ENCODE measurements around the gene INMT.
"Not testable (repeated sequence)": the region's sequence is repeated elsewhere in the genome, so short reads cannot be mapped to it uniquely, and the experiment has no call there.

The INMT gene

DNA sequence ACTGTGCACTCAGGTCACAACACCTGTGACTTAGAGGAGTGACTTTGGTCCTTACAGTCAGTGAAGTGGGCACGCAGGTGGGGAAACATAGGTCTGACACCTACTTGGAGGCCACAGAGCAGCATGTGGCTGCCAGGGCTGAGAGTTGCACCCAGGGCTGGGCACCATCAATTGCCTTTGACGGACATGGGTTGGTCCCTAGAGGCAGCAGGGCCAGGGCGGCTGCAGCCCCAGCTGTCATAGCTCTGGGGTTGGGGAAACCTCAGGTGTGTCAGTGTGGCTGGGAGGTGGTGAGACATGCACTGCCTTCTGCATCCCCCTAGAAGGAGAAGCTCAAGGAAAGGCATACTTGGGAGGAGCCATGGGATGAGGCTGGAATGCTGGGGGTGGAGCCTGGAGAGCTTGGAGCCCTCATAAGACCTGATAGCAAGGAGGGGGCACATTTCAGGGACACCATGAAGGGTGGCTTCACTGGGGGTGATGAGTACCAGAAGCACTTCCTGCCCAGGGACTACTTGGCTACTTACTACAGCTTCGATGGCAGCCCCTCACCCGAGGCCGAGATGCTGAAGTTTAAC lies at the start of gene INMT:
Gene INMT (plus strand): TSS at position 440 of the 578 bp plus-strand sequence. CDS start 16 bp downstream, at position 456.
- in situ Hi-C loops (cut with HindIII; ENCODE audit: low sequenced_read_pairs): no loop called here

DNA sequence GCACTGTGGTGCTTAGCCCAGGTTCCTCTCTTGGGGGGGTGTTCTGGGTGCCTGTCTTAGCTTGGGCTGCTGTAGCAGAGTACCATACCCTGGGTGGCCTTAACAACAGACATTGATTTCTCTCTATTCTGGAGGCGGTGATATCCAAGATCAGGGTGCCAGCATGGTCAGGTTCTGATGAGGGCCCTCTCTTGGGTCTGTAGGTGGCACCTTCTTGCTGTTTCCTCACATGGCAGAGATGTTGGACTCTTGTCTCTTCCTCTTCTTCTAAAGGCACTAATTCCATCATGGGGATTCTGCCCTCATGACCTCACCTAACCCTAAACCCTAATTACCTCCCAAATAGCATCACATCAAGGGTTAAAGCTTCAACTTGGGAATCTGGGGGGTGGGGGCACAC lies 49.7 kb upstream of the INMT start:
- in situ Hi-C loops (cut with HindIII; ENCODE audit: low sequenced_read_pairs): no loop called here

DNA sequence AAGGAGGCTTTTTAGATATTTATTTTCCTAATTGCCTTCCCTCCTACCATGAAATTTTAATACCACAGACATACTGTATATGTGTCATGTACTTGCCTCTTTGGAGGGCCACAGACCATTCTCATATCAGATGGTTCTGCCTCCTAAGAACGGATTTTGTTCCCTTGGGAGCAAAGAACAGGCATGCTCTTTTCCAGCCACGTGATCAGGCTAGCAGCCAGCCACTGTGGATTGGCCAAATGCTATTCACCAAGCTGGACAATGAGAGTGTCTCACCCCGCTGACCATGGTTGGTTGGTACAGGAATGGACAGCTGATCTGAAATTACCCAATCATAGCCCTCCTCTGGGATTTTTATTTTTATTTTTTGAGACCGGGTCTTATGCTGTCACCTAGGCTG lies 48.2 kb upstream of the INMT start:
- in situ Hi-C loops (cut with HindIII; ENCODE audit: low sequenced_read_pairs): no loop called here

DNA sequence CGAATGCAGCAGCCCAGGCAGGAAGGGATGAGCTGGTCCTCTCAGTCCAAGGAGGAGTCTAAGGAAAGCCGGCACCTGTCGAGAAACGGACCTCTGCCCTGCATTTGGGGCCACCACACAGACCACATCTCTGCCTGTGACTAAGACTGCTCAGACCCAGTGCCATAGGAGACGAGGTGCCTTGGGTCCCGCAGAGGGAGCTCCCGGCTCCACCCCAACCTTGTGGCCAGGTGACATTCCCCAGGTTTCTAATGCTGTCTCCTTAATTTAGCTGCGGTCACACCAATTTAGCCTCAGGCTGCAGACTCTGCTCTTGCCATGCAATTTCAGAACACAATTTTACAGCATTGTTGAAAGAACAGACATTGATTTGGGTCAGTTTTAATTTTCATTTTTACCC lies 46.9 kb upstream of the INMT start:
- in situ Hi-C loops (cut with HindIII; ENCODE audit: low sequenced_read_pairs): no loop called here

DNA sequence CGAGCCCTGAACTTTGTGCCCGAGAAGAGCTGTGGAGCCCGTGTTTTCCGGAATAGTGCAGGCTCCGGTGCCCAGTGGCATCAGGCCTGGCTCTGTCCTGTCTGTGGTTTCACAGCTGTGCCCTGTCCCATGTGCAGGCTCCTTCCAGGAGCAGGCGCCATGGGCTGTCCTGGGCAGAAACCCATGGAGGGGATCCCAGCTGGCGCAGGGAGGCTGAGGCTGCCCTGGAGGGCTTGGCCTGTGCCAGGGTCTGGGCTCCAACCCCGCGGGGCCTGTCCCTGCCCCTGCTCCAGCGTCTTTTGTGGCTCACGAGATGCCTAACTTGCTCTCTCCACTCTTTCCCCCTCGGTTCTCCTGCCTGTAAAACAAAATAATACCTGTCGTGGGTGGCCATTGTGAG lies 46.3 kb upstream of the INMT start:
- in situ Hi-C loops (cut with HindIII; ENCODE audit: low sequenced_read_pairs): no loop called here

DNA sequence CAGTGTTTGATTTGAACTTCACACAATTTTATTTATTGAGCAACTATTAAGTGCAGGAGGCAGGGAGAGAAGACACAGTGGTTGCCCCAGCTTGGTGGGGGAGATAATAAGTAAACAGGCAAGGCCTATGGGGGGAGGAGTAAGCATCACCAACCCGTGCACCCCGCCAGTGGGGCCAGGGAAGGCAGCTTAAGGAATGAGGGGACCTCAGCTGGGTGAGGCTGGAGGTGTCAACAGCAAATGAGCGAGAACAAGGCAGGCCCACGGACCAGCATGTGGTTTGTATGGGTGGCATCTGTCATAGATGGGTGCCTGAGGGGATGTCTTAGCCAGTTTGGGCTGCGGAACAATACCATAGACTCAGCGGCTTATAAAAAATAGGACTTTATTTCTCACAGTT lies 45.6 kb upstream of the INMT start:
- in situ Hi-C loops (cut with HindIII; ENCODE audit: low sequenced_read_pairs): no loop called here

DNA sequence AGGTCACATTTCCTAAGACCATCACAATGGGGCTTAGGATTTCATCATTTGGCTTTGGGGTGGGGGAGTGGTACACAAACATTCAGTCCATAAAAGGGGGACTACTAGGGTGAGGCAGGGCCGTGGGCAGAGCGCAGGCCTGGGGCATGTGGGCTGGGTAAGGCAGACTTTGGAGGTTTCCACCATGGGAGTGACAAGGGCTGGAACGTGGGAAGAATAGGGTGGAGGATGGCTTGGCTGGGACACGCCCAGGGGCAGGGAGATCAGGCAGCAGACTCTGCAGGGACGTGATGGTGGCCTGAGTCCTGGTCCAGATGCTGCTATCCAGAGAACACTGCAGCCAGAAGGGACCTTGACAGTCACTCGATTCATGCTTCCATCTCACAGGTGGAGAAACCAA lies 45.0 kb upstream of the INMT start:
- in situ Hi-C loops (cut with HindIII; ENCODE audit: low sequenced_read_pairs): no loop called here

DNA sequence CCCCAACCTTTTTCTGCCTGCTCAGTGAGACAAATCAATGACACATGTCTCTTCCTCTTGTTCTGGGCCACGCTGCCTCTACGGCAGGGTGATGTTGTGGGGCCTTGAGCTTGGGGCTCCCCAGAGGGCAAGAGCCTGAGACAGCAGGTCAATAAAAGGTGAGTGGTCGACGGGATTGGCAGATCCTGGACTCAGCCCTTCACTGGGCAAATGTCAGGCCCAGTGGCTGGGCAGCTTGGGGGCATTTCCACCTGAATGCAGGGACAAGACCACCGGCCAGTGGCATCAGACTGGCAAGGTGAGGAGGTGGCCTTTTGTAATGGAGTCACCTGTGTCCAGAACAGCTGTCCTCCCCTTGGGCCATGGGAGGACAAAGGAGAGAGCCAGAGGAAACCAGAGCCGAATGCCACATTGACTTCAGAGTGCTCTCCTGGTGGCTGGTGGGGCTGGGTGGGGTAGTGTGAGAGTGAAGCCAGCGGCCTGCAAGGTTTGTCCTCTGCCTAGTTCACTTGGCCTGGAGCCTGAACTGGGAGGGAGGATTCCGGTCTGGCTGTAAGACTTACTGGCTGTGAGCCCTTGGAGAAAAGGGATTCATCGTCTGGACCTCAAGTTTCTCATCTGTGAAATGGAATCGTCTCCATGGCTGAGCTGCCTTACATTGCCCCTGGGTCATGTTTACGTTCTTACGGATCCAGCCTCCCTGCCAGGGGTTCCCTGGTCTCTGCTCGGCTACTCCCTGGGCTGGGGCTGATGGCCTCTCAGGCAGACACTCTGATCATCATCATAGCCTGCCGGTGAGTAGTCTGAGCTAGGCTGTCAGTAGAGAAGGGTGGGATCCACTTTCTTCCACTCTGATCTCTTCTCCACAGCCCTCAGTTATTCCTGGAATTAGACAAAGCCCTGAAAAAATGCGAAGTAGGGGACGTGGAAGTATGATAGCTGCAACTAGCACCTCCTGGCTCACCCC lies 44.3 kb upstream of the INMT start:
- in situ Hi-C loops (cut with HindIII; ENCODE audit: low sequenced_read_pairs): no loop called here

DNA sequence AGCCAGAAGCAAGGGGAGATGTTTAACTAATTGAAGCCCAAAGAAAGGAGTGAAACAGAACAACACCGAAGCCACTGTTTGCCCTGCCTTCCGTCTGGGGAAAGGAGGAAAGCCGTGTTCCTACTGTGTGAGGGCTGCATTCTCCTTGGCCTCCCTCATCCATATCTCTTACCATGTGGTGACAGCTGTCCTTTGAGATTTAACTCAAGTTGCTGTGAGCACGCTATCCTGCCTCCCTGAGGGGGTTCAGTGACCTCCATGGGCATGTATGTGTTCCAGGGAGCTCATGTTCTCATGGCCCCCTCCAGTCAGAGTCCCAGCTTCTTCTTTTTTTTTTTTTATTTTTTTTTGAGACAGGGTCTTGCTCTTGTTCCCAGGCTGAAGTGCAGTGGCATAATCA lies 43.5 kb upstream of the INMT start:
- in situ Hi-C loops (cut with HindIII; ENCODE audit: low sequenced_read_pairs): no loop called here

DNA sequence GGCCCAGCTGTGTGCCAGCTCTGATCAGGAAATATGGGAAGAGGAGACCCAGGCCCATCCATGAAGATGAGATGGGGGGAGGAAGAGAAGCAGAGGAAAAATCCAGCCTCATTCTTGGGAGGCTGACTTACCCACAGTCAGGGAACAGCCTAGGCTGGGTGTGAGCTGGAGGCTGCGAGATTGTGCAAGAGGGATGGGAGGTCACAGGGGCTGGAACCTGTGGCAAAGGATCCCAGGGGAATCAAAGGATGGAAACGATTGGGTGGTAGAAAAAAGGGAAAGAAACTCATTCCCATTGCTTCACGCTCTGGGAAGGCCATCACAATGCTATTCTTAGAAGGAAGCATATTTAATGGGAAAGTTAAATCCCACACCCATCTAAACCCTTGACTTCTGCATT lies 43.0 kb upstream of the INMT start:
- in situ Hi-C loops (cut with HindIII; ENCODE audit: low sequenced_read_pairs): no loop called here

DNA sequence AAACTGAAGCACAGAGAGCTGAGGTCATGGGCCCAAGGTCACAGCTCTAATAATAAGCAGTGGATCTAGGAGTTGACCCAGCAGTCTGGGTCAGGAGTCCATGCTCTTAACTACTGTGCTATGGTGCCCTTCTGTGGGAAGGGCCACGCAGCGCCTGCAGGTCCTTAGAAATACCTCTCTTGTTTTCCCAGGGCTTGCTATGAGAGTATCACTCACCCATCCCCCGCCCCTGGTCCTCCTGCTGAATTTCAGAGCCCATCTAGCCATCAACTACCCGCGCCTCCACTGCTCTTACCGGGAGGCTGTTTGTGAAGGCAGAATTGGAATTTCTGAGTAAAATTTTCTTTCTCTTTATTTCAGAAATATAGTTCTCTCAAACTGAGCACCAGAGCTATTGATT lies 42.4 kb upstream of the INMT start:
- in situ Hi-C loops (cut with HindIII; ENCODE audit: low sequenced_read_pairs): no loop called here

DNA sequence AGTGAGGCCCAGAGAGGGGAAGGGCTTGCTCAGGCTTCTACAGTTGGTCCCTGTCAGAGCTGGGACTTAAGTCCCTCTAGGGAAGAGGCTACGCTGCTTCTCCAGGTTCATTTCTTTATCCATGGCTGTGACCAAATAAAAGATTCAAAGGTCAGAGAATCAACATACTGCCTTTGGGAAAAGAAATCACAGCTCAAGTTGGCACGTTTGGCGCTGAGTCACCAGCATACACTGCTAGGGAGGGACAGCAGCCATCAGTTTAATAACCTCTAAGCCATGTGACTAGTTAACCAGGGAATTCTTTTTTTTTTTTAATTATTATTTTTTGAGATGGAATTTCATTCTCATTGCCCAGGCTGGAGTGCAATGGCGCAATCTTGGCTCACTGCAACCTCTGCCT lies 41.3 kb upstream of the INMT start:
- in situ Hi-C loops (cut with HindIII; ENCODE audit: low sequenced_read_pairs): no loop called here

DNA sequence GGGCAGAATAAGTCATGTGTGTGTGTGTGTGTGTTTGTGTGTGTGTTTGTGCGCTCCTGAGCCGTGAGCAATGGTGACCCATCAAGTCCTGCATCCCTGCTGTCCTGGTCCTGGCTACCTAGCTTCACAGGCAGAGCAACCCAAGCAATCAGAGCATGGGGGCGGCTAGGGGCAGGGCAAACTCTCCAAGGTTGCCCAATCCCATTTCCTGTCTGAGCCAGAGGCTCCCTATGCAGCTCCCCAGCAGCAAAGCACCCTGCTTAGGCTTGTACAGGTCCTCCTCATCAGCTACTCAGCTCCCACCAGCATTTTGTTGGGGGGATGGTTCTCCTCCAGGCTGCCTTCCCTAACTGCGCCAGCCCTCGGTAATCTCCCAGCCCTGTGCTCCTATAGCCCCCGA lies 38.5 kb upstream of the INMT start:
- in situ Hi-C loops (cut with HindIII; ENCODE audit: low sequenced_read_pairs): no loop called here

DNA sequence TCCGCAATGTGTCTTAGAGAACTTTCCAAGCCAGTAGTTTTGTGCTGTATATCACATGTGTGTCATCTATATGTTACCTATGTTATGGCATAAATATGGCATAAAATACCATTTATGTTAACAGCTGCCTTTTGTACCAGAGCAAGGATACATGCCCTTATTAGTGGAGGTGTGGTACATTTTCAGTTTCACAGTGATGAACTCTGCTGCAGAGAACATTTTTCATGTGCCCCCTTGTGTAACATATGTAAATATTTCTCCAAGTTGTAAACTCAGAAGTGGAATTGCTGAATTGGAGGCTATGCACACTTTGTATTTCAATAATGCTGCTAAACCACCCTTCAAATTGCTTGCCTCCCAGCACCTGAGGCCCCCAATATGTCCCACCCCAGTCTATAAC lies 37.8 kb upstream of the INMT start:
- in situ Hi-C loops (cut with HindIII; ENCODE audit: low sequenced_read_pairs): no loop called here

DNA sequence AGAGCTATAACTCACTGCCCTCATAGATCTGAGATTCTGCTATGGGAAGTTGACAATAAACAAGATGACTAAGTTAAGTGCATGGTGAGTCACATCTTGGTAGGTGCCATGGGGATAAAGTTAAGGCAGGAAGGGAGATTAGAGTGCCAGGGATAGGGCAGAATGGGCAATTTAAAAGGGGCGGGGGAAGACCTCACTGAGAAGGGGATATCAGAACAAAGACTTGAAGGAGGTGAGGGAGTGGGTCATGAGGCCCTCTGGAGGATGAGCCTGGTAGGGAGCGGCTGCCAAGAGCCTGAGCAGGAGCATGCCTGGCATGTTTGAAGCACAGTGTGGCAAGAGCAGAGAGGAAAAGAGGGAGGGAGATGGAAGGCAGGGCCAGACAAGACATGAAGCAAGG lies 34.8 kb upstream of the INMT start:
- in situ Hi-C loops (cut with HindIII; ENCODE audit: low sequenced_read_pairs): no loop called here

DNA sequence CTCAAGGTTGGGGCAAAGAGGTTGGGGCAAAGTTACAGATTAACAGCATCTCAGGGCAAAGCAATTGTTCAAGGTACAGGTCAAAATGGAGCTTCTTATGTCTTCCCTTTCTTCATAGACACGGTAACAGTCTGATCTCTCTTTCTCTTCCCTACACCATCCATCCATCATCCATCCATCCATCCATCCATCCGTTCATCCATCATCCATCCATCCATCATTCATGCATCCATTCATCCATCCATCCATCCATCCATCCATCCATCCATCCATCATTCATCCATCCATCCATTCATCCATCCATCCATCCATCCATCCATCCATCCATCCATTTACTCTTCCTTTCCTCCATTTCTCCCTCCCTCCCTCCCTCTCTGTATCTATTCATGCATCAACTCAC lies 32.5 kb upstream of the INMT start:
- in situ Hi-C loops (cut with HindIII; ENCODE audit: low sequenced_read_pairs): not testable (repeated sequence)

DNA sequence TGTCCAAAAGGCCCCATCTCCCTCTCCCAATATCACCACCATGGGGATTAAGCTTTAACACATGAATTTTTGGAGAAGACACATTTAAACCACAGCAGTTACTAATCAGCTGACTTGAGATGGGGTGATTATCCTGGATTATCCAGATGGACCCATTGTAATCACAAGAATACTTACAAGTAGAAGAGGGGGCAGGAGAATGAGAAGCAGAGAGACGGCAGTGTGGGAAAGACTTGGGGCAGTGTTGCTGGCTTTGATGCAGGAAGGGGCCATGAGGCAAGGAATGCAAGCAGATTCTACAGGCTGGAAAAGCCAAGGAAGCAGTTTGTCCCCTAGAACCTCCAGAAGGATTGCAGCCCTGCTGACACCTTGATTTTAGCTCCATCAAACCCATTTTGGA lies 30.7 kb upstream of the INMT start:
- in situ Hi-C loops (cut with HindIII; ENCODE audit: low sequenced_read_pairs): no loop called here

DNA sequence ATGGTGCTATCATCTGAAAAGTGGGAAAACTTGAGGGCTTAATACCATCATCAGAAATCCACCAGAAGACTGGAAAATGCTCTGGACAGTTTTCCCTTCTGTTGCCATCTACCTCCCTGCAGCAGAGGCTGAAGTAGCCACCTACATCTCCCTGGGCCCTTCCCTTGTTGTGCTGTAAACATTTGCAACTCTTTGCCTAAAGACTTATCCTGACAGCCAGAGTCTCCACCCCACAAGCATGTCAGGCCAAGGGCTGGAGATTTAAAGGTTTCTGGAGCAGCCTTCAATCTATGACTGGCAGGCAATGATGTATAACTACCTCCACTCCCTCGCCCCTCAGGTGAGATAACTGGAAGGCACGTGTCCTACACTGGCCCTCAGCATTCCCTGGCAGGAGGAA lies 29.7 kb upstream of the INMT start:
- in situ Hi-C loops (cut with HindIII; ENCODE audit: low sequenced_read_pairs): no loop called here

DNA sequence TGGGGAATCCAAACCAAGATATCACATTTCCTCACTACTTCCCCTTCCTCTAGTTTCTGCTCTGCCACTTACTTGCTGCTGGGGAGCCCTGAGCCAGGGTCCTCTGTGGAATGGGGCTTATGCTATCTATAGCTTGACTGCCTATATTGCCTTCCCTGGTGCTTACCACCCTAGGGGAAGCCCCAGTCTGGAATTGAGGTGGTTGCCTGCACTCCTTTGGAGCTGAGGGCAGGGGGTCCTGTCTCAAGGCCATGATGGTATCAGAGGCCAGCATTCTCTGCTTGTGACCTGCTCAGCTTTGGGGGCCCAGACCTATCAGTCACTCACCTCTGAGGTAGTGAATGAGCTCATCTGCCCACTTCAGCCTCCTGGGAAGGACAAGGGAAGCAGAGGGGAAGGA lies 29.3 kb upstream of the INMT start:
- in situ Hi-C loops (cut with HindIII; ENCODE audit: low sequenced_read_pairs): no loop called here

DNA sequence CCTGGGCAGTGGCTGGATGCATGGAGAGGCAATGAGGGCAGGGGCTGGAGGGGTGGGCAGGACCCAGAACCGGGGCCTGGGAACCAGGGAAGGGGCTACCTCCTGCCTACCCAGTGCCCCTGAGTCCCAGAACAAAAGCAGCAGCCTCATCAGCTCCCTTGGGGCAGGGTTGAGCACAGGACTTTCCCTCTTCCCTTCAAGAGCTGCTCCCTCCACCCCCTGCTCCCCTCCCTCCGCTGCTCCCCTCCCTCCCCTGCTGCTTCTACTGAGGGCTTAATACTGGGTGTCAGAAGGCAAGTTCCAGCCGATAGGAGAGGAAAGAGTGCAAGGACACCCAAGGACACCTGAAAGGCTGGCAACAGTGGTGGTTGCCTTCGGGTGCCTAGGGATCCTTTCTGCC lies 28.2 kb upstream of the INMT start:
- in situ Hi-C loops (cut with HindIII; ENCODE audit: low sequenced_read_pairs): no loop called here

DNA sequence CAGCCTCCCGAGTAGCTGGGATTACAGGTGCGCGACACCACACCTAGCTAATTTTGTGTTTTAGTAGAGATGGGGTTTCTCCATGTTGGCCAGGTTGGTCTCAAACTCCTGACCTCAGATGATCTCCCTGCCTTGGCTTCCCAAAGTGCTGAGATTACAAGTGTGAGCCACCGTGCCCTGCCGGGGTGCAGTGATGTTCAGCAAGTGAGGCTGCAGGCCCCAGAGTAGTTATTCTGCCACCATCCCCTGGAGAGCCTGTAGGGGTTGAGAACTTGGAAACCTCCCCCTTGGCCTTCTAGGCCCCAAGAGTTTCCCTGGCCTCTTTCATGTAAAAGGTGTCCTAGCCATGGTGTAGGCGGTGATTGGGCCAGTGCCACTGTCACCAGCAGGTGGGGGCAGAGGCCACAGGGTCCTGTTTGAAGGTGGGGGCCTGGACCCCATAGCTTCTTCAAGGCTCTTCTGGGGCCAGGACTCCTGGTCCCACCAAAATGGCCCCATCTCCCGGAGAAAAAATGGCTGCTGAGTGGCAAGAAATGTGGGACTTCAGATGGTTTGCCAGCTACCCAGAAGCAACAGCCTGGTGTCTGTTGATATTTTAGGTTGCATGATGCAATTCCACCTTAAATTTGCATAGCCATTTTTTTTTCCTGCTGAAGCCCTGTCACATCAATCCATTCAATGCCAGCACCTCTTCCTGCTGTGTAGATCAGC lies 25.5 kb upstream of the INMT start:
- in situ Hi-C loops (cut with HindIII; ENCODE audit: low sequenced_read_pairs): no loop called here
